ENCODE data around the gene SEC24A.
"Not testable (repeated sequence)": the region's sequence is repeated elsewhere in the genome, so short reads cannot be mapped to it uniquely, and the experiment has no call there.

- TF ChIP-seq, protein P1, sequence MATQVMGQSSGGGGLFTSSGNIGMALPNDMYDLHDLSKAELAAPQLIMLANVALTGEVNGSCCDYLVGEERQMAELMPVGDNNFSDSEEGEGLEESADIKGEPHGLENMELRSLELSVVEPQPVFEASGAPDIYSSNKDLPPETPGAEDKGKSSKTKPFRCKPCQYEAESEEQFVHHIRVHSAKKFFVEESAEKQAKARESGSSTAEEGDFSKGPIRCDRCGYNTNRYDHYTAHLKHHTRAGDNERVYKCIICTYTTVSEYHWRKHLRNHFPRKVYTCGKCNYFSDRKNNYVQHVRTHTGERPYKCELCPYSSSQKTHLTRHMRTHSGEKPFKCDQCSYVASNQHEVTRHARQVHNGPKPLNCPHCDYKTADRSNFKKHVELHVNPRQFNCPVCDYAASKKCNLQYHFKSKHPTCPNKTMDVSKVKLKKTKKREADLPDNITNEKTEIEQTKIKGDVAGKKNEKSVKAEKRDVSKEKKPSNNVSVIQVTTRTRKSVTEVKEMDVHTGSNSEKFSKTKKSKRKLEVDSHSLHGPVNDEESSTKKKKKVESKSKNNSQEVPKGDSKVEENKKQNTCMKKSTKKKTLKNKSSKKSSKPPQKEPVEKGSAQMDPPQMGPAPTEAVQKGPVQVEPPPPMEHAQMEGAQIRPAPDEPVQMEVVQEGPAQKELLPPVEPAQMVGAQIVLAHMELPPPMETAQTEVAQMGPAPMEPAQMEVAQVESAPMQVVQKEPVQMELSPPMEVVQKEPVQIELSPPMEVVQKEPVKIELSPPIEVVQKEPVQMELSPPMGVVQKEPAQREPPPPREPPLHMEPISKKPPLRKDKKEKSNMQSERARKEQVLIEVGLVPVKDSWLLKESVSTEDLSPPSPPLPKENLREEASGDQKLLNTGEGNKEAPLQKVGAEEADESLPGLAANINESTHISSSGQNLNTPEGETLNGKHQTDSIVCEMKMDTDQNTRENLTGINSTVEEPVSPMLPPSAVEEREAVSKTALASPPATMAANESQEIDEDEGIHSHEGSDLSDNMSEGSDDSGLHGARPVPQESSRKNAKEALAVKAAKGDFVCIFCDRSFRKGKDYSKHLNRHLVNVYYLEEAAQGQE (IDR thresholded peaks at IDR 0.05), result not testable (repeated sequence)
- TF ChIP-seq CTCF (IDR thresholded peaks at IDR 0.05; ENCODE audit: low read depth, low read length, missing input control), result not testable (repeated sequence)
- TF ChIP-seq, protein P2, sequence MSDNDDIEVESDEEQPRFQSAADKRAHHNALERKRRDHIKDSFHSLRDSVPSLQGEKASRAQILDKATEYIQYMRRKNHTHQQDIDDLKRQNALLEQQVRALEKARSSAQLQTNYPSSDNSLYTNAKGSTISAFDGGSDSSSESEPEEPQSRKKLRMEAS (IDR thresholded peaks at IDR 0.05), result not testable (repeated sequence)
Observed at GRCh38 chr5:134599820-134600219, 48.8 kb upstream of the SEC24A start.
